Measurements from ENCODE around the gene TNRC6A.
A peak's percentile ranks its signal among the peaks of the same experiment; 100 is the strongest.
"Not testable (repeated sequence)": the region's sequence is repeated elsewhere in the genome, so short reads cannot be mapped to it uniquely, and the experiment has no call there.

The TNRC6A gene

GRCh38 chr16:24728011-24728410 is 1.4 kb upstream of the TNRC6A start:
- no peak for DNase-seq (ENCODE audit: low spot score)

GRCh38 chr16:24728891-24729242 is 584 bp upstream of the TNRC6A start:
- no peak for DNase-seq (ENCODE audit: low spot score)

DNA sequence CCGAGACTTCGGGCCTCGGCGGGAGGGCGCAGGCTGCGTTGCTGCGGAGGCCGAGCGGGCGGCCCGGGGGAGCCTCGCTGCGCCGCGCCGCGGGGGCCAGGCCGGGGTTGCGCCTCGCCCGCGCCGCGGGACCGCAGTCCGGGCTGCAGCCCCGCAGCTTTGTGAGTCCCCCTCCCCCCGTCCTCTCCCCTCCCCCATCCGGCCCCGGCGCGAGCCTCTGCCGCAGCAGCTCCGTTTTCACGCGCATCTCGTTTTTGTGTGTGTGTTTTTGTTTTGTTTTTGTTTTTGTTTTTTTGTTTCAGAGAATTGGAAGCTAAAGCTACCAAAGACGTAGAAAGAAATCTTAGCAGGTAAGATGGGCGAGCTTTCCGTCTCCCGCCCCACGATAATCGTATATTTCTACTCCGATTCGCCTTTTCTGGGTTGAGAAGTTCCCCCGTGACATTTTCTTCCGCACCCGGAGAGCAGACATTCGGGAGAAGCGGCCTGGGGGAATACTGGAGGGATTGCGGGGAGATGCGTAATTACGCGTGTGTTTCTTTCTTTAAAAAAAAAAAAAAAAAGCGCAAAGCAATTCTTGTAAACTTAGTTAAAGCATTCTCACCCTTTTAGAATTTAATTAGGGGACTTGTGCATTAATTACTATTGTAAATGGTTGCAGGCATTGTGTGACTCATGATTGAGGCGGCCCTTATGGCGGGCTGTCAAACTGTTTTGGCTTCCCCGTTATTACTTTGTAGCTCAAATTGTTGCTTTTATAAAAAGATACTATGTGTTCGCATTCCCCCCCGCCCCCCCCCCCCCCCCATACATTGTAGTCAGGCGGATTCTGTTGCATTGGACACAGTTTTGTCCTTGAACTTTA is 732 bp downstream of the TNRC6A start:
- no peak for DNase-seq (ENCODE audit: low spot score)

- no peak for DNase-seq (ENCODE audit: low spot score)
These were observed 1.5 kb downstream of the TNRC6A start for GRCh38 chr16:24730914-24731313.

DNA sequence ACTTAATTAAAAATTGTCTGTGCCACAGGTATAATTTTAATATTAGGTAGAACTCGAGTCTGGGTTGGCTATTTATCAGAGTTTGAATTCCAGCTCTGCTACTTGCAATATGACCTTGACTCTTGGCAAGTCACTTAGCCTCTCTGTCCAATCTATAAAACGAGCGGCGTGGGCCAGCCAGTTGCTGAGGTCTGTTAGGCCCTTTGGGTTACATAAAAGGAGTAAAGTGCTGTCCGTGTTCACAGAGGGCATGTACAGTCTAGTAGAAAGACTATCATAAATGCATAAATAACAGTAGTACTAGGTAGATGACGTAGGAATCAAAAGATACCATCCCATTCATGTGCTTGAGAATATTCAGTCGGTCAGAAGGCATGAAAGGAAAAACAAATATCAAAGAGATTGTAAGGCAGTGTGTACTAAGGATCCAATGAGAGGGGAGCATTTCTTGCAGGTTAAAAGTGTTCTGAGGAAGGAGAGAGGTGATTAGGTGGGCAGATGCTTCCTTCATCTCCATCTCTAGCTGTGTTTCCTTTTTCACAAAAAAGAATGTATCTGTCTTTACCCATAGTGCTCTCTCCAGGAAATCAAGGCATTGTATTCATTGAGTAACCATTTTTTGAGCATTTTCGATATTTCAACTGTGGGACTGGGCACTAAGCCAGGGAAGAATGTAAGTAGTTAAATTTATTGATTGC is 2.4 kb downstream of the TNRC6A start:
- no peak for DNase-seq (ENCODE audit: low spot score)

DNA sequence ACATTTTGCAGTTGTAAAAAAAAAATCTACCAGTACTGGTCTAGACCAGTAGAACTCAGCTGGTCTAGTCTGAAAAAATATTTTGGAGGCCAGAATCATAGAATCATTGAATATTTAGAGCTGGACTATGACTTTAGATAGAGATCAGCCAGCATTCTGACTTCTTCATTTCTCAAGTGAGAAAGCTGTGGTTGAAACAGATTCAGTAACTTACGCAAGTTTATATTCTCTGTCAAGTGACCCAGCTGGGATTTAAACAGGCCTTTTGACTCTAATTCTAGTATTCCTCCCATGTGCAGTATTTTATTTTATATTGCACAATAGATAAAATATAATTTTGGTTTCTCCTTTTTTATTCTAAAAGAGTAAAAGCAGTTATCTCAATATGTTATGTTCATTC is 4.9 kb downstream of the TNRC6A start:
- DNase-seq (ENCODE audit: low spot score), result no peak

DNA sequence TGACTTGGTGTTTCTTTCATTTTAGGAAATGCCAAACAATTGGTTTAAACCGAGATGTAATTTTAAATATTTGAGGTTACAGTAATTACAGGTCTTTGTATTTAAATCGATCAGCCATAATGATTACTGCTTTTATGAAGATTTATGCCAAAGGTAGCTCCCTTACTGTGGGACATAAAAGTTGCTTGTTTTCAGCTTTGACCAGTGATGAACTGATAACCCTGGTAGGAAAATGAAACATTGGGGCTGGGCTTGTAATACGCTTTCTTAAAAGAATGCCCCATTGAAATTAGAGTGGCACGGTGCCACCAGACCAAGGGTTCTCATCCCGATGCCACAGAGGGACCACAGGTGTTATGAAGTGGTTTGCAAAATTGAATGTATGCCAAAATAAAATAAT is 7.3 kb downstream of the TNRC6A start:
- no peak for DNase-seq (ENCODE audit: low spot score)

DNA sequence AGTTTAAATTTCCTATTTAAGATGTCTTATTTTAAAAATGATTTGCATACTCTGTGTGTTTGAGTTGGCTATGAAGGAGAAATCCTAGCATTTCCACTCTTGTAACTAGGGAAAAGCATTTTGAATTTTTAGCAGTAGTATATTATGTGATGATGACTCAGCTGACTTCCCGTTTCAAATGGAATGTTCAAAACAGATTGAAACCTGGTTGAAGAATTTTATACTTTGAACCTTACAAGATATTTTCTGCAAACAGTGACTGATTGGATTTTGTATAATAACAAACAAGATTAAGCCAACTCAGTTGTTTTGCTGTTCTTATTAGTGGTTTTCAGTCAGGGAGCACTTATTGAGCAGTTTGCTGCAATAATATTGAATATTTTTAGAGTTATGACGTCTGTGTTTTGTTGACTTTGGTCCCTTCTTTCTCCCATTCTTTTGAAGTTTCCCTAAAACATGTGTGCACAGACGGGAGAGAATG is 8.0 kb downstream of the TNRC6A start:
- DNase-seq (ENCODE audit: low spot score), result no peak

DNA sequence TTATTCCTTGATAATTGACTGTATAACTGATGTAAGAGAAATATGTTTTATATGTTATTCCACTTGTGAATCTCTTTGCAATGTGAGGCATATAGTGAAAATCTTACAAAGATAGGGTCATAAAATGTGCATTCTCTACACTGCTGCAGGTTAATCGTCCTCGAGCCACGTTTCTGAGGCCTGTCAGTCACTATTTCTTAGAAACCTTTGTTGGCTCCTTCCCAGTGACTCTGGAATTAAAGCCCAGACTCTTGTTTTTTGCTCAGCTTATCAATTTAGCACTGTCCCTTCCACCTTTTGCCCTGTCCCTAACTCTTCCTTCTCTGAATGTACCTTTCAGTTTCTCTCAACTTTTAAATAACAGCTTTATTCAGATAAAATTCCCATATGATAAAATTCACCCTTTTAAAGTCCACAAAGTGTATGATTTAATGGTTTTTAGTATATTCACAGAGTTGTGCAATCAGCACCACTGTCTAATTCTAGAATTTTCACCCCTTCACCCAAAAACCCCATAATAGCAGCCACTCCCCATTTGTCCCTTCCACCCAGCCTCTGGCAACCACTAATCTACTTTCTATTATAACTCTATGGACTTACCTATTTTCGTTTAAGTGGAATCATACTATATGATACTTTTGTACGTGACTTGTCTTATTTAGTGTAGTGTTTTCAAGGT is 8.6 kb downstream of the TNRC6A start:
- no peak for DNase-seq (ENCODE audit: low spot score)

DNA sequence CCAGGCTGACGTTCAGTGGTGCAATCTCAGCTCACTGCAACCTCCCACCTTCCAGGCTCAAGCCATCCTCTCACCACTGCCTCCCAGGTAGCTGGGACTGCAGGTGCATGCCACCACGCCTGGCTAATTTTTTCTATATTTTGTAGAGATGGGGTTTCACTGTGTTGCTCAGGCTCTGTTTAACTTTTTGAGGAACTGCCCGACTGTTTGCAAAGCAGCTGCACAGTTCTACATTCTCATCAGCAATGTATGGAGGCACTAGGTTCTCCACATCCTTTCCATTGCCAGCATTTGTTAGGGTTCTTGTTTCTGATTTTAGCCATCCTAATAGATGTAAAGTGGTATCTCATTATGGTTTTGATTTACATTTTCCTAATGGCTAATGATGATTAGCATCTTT is 9.4 kb downstream of the TNRC6A start:
- no peak for DNase-seq (ENCODE audit: low spot score)

GRCh38 chr16:24741862-24742261 is 12.4 kb downstream of the TNRC6A start:
- no peak for DNase-seq (ENCODE audit: low spot score)

GRCh38 chr16:24742610-24743009 is 13.2 kb downstream of the TNRC6A start:
- DNase-seq (ENCODE audit: low spot score), result not testable (repeated sequence)

- DNase-seq (ENCODE audit: low spot score), result no peak
These were observed 15.9 kb downstream of the TNRC6A start for GRCh38 chr16:24745391-24745790.

- DNase-seq (ENCODE audit: low spot score), result no peak
These were observed 16.3 kb downstream of the TNRC6A start for GRCh38 chr16:24745791-24746190.

GRCh38 chr16:24747441-24747840 is 18.0 kb downstream of the TNRC6A start:
- DNase-seq (ENCODE audit: low spot score), result no peak

DNA sequence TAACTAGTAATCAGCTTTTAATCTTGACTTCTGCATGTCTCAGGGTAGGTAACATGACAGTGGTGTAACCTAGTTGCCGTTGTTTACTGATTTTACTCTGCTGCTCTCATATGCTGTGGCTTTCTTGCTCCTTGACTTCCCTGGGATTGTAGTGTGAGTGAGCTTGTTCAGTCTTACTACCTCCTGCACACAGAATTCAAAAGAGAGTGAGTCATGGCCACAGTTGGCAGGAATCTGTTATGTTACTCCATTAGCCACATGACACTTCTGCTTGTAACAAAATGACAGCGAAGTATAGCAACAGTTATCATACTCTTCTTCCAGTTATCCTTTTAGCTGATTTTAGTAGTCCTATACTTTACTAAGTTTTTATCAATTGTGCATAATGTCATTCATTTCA is 18.8 kb downstream of the TNRC6A start:
- DNase-seq (ENCODE audit: low spot score), result peak; percentile 34

DNA sequence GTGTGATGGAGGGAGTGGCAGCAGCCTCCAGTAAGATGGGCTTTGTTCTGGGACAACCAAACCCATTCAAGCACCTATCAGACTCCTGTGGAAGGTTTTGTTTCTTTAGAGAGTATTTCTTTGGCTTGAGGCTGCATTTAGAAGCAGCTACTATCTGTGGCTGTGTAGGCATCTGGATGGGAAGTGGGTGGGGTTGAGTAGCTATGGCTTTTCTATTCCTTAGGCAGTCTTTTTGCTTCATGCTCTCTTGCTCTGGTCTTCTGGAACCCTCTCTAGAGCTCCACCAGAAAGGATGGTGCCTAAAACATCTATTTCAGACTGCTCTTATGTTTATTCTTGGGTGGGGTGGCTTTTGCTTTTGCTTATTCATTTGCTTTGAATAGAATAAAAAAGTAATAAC is 19.9 kb downstream of the TNRC6A start:
- DNase-seq (ENCODE audit: low spot score), result no peak

- not testable (repeated sequence) for DNase-seq (ENCODE audit: low spot score)
These were observed 20.4 kb downstream of the TNRC6A start for GRCh38 chr16:24749872-24750271.

GRCh38 chr16:24753000-24753399 is 23.5 kb downstream of the TNRC6A start:
- no peak for DNase-seq (ENCODE audit: low spot score)

DNA sequence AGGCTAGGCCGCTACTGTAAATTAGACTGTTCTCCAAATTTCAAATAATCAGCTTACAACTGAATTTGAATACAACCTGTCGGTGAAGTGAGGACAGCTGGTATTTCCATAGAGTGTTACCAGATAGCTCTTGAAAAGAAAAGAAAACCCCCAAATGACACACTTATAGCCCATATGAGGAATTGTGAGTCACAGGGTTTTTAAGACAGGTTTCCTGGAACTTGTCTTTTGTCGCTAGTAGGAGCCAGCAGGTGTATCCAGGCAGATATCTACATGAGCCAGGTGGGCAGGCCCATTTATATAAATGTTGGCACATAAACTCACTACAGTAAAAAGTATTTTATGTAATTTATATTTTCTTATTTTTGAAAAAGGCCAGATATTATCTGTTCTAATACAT is 24.0 kb downstream of the TNRC6A start:
- DNase-seq (ENCODE audit: low spot score), result peak; percentile 19

- no peak for DNase-seq (ENCODE audit: low spot score)
These were observed 25.1 kb downstream of the TNRC6A start for GRCh38 chr16:24754543-24754942.

DNA sequence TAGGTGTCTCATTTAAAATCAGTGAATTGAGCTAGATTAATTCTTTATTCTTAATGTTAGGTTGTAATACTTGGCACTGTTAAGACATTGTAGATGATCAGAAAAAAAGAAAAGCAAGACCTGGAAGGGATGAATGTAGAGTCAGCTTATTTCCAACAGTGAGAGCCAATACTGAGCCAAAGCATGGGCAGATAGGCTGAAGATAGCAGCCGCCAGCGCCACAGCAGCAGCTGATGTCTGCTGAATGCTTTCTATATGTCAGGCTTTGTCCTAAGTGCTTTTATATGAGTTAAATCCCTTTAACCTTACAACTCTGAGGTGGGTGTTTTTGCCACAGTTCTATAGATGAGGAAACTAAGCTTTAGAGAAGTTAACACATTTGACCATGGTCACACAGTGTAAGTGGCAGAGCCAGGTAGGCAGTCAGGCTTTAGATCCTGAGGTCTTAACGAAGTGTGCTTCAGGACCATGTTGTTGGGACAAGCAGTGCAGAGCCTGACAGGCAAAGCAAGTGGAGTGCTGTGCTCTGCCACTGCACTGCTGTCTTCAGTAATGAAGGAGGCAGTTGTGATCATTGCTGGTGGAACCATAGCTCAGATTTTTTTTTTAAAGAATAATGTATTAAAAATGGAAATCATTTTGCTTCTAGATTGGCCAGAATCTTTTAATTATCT is 25.9 kb downstream of the TNRC6A start:
- no peak for DNase-seq (ENCODE audit: low spot score)
